ENCODE measurements around the gene PMF1.

DNA sequence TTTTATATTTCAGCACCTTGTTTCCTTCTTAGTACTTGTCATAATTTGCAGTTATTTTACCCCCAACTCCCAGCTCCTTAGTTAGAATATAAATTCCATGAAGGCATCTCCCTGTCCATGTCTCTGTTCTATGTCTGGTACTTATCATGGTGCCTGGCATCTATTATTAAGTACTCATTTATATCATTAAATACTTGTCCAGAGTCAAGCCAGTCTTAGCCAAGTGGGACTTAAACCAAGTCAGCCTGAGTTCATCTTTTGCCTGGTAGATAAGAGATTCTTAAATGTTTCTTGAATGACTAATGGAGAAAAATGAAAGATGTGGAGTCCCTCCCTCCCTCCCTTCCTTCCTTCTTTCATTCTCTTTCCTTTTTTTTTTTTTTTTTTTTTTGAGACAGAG is 9.5 kb upstream of the PMF1 start:
- TF ChIP-seq, protein P1, sequence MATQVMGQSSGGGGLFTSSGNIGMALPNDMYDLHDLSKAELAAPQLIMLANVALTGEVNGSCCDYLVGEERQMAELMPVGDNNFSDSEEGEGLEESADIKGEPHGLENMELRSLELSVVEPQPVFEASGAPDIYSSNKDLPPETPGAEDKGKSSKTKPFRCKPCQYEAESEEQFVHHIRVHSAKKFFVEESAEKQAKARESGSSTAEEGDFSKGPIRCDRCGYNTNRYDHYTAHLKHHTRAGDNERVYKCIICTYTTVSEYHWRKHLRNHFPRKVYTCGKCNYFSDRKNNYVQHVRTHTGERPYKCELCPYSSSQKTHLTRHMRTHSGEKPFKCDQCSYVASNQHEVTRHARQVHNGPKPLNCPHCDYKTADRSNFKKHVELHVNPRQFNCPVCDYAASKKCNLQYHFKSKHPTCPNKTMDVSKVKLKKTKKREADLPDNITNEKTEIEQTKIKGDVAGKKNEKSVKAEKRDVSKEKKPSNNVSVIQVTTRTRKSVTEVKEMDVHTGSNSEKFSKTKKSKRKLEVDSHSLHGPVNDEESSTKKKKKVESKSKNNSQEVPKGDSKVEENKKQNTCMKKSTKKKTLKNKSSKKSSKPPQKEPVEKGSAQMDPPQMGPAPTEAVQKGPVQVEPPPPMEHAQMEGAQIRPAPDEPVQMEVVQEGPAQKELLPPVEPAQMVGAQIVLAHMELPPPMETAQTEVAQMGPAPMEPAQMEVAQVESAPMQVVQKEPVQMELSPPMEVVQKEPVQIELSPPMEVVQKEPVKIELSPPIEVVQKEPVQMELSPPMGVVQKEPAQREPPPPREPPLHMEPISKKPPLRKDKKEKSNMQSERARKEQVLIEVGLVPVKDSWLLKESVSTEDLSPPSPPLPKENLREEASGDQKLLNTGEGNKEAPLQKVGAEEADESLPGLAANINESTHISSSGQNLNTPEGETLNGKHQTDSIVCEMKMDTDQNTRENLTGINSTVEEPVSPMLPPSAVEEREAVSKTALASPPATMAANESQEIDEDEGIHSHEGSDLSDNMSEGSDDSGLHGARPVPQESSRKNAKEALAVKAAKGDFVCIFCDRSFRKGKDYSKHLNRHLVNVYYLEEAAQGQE (IDR thresholded peaks at IDR 0.05), result no peak
- TF ChIP-seq, protein P2, sequence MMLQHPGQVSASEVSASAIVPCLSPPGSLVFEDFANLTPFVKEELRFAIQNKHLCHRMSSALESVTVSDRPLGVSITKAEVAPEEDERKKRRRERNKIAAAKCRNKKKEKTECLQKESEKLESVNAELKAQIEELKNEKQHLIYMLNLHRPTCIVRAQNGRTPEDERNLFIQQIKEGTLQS (IDR thresholded peaks at IDR 0.05), result no peak

Measured in liver (tissue), 2 donors.